ENCODE results near the gene TFB2M.

Gene TFB2M

DNA sequence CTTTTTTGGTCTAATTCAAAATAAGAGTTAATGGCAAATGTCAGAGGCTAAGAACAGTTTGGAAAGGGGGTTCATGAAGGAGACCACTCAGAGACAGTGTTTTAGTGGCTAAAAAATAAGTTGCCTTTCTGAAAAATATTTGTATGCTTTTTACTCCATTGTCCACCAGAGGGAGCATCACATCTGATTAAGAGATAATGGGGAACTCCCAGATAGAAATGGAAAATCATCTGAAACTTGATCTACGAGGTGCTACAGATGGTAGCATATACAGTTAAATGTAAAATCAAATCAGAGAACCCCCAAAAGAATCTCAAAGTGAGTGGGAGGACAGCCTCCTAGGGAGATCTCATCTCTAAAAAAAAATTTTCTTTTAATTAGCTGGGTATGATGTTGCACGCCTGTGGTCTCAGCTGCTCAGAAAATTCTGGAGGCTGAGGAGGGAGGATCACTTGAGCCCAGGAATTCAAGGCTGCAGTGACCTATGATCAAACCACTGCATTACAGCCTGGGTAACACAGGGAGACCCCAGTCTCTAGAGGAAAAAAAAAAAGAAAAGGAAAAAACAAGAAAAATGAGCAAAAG lies 68.6 kb downstream of the TFB2M start:
- TF ChIP-seq TAF1 (IDR thresholded peaks at IDR 0.05; ENCODE audit: borderline replicate concordance, insufficient read depth, low read length) (no peak), SIN3A (IDR thresholded peaks at IDR 0.05; ENCODE audit: borderline replicate concordance, insufficient read depth, low read length) (no peak), FOXP2 (optimal IDR thresholded peaks at IDR 0.05; ENCODE audit: borderline replicate concordance, extremely low read depth, extremely low read length, insufficient read depth) (no peak), POLR2AphosphoS5 (IDR thresholded peaks at IDR 0.05; ENCODE audit: low read depth, low read length) (no peak)
- TF ChIP-seq, protein P1, sequence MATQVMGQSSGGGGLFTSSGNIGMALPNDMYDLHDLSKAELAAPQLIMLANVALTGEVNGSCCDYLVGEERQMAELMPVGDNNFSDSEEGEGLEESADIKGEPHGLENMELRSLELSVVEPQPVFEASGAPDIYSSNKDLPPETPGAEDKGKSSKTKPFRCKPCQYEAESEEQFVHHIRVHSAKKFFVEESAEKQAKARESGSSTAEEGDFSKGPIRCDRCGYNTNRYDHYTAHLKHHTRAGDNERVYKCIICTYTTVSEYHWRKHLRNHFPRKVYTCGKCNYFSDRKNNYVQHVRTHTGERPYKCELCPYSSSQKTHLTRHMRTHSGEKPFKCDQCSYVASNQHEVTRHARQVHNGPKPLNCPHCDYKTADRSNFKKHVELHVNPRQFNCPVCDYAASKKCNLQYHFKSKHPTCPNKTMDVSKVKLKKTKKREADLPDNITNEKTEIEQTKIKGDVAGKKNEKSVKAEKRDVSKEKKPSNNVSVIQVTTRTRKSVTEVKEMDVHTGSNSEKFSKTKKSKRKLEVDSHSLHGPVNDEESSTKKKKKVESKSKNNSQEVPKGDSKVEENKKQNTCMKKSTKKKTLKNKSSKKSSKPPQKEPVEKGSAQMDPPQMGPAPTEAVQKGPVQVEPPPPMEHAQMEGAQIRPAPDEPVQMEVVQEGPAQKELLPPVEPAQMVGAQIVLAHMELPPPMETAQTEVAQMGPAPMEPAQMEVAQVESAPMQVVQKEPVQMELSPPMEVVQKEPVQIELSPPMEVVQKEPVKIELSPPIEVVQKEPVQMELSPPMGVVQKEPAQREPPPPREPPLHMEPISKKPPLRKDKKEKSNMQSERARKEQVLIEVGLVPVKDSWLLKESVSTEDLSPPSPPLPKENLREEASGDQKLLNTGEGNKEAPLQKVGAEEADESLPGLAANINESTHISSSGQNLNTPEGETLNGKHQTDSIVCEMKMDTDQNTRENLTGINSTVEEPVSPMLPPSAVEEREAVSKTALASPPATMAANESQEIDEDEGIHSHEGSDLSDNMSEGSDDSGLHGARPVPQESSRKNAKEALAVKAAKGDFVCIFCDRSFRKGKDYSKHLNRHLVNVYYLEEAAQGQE (IDR thresholded peaks at IDR 0.05; ENCODE audit: insufficient read depth in 1 of 2, low read depth in 2 of 2, low read length in 2 of 2) = no peak

DNA sequence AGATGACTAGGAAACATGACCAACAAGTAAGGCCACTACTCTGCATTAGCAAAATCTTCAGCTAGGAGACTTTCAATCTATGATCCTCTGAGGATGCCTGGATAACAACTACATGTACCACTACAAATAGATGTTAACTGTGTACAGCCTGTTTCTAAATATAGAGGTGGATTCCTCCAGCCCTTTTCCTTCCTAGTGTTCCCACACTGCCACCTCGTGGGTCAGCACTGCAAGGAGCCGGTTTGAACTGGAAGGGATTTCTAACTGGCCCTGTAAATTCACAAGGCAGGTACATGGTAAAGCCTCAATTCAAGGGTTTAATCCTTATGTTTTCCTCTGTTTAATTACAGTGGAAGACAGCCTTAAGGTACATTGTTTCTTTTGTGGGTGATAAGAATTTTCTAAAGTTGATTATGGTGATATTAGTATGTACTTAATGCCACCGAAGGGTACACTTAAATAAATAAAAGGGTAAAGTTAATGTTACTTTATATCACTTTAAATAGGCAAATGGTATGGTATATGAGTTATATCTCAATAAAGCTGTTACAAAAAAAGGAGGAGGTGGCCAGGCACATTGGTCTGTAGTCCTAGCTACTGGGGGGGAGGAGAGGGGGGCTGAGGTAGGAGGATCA lies 73.3 kb downstream of the TFB2M start:
- TF ChIP-seq SIN3A (IDR thresholded peaks at IDR 0.05; ENCODE audit: borderline replicate concordance, insufficient read depth, low read length) = no peak
- TF ChIP-seq, protein P1 (IDR thresholded peaks at IDR 0.05; ENCODE audit: insufficient read depth in 1 of 2, low read depth in 2 of 2, low read length in 2 of 2) = no peak

DNA sequence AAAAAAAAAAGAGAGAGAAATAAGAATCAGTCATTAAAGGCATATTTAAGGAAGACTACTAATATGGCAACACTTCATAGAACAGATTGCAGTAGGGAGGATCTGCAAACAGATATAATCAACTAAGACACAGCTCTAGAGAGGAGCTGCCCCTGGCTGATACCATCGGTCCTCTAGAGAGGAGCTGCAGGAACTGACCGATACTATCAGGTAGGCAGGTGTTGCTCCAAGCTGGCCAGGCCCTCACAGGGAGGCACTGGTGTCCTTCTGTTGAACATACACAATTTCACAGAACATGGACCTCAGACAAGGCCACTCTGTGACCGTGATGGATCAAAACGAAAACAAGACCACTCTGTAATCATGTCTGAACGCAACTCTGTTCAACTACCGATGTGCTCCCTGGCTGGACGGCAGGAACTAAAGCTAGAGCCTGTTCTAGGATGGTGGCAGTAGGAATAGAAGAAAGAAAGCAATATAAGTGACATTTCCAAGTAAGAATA lies 74.5 kb downstream of the TFB2M start:
- TF ChIP-seq, protein P1 (IDR thresholded peaks at IDR 0.05; ENCODE audit: insufficient read depth in 1 of 2, low read depth in 2 of 2, low read length in 2 of 2) = no peak
- TF ChIP-seq TAF1 (IDR thresholded peaks at IDR 0.05; ENCODE audit: borderline replicate concordance, insufficient read depth, low read length) (no peak), SIN3A (IDR thresholded peaks at IDR 0.05; ENCODE audit: borderline replicate concordance, insufficient read depth, low read length) (no peak), FOXP2 (optimal IDR thresholded peaks at IDR 0.05; ENCODE audit: borderline replicate concordance, extremely low read depth, extremely low read length, insufficient read depth) (no peak), POLR2AphosphoS5 (IDR thresholded peaks at IDR 0.05; ENCODE audit: low read depth, low read length) (no peak)

Measured in PFSK-1 (cell line).